Urothelium cell line (cell line): ENCODE data around the gene PRKN.
A peak's percentile ranks its signal among the peaks of the same experiment; 100 is the strongest.

Source experiments
- DNase-seq: peaks from one replicate; pipeline ENCODE4 v3.0.0; 2011; ENCODE audit warnings: low spot score, mixed read lengths
- FAIRE-seq: peaks from 2 replicates; lab custom pipeline; 2011; peaks lifted over from hg19 to GRCh38; lab: Jason Lieb, UNC

Gene PRKN

DNA sequence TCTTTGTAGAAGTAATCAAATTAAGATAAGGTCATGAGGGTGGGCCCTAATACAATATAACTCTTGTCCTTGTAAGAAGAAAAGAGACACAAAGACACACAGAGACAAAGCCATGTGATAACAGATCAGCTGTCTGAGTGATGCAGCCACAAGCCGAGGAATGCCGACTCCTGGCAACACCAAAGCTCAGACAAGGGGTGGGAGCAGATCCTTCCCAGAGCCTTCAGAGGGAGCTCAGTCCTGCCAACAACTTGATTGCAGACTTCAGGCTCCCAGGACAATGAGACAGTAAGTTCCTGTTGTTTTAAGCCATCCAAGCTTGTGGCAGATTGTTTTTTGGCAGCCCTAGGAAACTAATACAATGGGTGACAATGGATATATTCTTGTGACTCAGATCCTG is 1128.7 kb downstream of the PRKN start:
- FAIRE-seq: no peak
- no peak for DNase-seq

DNA sequence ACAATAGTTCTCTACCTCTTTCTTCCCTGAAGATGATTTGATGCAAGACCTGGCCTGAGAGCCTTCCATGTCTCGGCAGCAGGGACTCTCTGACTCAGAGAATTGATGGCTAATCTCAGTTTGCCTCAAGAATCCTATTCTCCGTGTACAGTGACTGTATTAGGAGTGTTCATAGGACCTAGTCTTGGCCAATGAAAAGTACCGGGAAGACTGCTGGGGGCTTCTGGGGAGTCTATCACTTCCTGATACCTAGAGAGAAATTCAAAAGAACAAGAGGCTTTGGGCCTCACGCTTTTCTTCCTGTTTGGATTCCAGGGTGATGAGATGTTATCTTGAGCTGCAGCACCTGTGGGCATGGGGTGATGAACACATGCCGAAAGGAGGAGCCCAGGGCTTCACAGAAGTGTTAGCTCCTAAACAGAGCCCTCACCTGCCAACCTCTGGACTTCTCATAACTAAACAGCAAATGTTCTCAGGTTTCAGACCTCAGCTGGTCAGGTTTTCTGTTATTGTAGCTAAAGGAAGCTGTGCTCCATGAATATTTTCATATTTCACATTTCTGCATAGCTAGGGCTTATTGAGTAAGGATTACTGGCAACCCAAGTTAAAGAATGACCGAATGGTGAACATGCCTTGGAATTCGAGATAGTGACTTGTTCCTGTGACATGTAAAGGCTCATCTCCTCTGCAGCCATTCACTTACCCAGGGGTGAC is 1130.6 kb downstream of the PRKN start:
- FAIRE-seq: no peak

DNA sequence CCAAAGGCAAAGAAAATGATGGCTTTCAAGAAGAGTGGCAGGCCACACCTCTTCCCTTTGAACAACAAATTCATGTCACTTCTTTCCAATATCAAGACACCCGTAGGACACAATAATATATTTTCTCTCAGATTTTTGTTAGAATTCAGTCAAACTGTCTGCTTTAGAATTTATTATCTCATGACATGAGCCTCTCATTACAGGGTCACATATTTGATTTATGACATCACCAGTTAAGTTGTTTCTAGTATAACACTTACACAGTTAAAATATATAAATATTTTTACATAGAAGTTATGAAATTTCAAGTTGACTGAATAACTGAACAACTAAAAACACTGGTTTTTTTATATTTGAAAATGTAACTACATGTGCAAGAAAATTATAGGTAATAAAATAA is 1133.2 kb downstream of the PRKN start:
- DNase-seq (no peak), FAIRE-seq (no peak)

More for the DNA sequence above, 1130.6 kb downstream of the PRKN start:
- DNase-seq: no peak

DNA sequence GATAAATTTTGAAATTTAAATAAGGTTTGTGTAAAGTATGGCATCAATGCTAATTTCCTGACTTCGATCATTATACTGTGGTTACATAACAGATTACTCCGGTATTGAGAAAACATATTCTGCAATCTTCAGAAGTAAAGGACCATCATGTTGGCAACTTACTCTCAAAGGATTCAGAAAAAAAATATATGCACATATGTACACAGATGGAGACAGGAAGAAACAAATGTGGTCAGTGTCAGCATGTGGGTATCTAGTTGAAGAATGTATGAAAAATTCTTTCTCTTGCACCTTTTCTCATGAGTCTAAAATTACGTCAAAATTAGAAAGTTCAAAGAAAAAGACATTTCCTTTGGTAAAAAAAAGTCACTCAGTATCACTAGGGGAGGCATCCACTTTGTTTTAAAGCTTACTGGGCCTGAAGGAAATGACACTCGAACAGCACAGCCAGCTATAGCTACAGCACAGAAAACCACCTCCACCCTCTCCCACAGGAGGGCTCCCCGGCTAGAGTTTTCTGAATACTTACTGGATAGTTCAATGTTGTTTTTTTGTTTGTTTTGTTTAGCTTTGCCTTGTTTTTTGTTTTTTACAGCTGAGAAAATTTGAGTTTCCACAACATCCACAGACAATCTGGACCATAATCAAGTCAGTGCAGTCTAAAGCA is 1136.5 kb downstream of the PRKN start:
- DNase-seq: no peak
- FAIRE-seq: no peak

DNA sequence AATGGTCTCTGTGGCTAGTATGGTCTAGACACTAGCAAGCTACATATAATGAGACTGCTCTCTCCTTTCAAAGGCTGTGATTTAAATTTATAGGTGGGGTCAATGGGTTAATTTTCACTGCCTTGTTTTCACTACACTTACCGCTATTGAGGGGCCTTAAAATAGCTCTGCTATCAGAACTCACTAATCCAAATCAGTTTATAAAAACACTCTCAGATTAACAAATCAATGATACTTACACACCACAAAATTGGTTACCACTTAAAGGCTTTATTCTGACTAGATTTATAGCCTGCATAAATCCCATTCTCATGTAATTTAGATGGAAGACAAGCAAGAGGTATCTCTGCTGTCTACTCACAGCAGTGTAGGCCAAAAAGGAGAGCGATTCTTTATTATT is 1140.7 kb downstream of the PRKN start:
- no peak for FAIRE-seq
- no peak for DNase-seq

DNA sequence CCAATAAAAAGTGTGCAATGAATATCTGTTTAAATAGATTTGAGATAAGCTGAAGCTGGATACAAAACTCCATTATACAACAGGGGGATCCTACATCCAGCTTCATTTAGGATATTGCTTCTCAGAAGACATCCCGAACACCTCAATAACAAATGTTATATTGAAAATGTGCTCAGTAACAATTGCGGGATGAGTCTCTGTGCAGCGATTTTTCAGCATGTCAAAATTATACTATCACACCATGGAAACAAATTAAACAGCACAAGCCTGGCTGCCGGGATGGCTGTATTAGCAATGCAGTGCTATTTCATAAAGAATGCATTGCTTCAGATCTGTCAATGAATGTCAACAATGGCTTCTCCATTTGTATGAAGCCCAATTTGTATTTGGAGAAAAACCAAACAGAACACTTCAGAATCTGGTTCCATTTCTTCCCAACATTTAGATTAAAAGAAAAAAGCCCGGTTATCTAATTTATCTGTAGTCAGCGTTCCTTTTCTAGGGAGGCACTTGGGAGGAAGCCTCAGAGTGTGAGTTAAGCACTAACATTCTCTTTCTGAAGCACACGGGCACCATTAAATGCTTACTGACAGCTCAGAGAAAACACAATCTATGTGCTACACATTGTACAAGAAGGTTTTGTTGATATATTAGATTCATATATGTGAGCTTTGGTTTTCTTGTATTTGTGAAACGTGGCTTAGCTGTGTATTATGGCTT is 1142.8 kb downstream of the PRKN start:
- no peak for FAIRE-seq
- DNase-seq: no peak

DNA sequence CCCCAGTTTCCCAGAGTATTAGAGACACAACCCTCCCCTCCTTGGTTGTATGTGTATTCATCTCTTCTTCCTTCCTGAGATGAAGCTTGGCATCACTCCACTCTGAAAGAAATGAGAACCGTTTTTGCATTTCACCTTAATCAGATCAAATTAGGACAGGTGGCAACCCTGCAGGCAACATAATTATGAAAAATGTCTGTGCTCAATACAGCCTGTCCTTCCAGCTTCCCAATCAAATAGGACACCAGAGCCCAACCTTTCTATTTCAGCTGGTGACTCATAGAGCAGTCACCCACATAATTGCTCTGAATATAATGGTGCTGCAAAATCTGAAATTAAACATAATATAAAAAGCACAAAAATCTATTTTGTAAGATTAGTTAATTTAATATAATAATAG is 1143.5 kb downstream of the PRKN start:
- DNase-seq: no peak
- FAIRE-seq: no peak

DNA sequence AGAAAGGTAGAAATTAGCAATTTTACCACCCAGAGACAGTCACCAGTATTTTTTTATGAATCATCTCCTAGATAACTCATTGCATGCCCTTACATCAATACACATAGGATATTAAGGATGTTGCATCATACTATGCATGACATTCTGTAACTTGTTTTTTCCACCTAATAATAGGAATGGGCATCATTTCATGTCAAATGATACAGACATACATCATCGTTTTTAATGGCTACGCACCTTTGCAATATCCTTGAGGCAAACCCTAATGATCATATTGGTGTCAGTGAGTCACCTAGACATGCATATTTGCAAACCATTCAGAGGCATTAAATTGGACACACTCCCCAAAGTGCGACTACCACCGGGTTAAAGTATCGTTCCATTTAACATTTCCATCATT is 1144.0 kb downstream of the PRKN start:
- DNase-seq: no peak
- no peak for FAIRE-seq

DNA sequence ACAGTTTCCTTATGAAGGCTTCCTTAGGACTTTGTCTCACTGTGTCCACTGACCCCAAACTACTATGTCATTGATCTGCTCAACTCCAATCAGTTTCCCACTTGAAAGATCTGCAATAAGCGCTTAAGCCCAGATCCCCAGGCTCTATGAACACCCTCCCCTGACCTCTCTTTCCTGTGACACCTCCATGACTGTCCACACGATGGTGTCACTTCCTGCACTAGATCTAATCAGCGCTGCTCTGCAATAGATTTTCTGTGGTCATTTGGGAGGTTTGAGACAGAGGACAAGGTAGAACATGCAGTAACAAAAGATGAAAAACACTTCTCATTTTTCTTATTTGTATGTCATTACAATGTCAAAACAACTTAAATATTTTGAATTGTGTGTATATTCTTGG is 1149.1 kb downstream of the PRKN start:
- FAIRE-seq (no peak), DNase-seq (no peak)

DNA sequence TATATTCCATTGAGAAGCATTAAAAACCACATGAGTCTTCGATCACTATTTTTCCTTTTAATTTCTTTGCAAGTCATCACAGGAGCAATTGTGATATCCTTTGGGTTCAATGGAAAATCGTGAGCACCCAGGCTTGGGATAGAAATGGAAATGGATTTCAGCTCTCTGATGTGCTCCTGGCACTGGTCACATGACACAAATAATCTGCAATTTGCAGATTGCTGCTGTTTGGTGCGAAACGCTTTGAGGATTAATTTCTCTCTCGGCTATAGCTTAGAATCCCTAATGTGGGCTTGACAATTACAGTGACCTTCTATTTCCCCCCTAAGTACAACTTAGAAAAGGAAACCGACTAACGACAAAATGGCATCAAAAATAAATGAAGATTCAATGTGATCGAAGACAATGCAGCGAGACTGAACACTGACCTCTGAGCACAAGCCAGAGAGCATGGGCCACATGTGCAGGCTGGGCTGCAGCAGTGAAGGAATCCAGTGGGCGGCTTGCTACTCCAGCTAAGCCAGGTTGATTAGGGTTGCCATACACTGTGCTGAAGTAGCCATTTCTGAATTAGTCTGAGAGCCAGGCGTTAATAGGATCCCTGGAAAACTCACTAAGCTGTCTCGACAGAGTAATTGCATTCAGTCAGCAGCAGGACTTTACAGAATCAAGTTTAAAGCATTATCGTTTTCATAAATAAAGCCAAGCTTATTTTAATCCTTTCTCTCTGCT is 1151.9 kb downstream of the PRKN start:
- DNase-seq (no peak), FAIRE-seq (no peak)

DNA sequence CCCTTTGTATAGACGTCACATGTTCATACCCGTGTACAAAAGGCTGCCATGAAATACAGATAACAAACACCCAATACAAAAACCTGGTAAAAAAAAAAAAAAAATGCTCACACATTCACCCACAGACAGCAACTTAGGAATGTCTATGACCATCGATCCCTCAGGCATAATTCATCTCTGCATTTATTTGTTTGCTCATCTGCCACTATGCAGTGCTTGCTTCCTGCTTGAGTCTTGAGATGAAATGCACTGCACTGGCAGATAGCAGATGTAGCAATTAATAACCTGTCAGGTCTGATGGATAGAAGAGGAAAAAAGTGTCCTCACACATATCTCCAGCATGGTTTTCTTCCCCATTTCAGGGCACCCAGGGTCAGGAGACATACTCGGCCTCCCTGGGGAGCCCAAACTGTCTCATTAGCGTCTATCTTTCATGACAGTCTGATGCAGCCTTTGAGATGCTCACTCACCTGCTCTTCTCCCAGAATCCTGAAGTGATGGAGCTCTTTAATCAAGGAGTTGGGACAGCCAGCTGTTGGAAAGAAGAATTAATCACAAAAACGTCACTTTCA is 1158.6 kb downstream of the PRKN start:
- no peak for FAIRE-seq
- DNase-seq: no peak

DNA sequence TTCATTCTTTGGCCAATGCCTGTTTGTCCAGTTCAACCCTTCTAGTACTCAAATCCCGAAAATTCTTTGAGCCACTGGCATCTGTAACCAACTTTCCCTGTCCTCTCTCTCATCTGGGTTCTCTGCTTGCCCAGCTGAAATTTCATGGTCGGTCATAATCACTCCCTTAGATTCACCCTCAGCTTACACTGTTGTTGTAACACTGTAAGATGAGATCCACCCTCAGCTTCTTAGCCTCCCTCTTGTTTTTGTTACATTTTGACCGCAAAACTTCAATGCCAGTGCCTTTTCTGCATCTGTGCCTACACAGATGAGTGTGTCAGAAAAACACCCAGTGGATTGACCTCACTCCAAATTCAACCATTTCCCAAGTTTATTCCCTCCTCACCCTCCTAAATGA is 1162.6 kb downstream of the PRKN start:
- FAIRE-seq: no peak
- no peak for DNase-seq

DNA sequence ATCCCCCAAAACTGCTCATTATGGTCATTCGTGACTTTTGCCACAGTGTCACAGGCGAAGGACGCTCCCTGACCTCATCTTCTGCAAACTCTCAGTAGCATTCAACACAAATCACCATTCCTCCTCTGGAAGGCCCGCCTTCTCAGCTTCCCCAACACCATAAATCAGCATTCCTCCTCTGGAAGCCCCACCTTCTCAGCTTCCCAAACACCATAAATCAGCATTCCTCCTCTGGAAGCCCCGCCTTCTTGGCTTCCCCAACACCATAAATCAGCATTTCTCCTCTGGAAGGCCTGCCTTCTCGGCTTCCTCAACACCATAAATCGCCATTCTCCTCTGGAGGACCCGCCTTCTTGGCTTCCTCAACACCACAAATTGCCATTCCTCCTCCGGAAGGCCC is 1165.7 kb downstream of the PRKN start:
- FAIRE-seq (no peak), DNase-seq (no peak)

DNA sequence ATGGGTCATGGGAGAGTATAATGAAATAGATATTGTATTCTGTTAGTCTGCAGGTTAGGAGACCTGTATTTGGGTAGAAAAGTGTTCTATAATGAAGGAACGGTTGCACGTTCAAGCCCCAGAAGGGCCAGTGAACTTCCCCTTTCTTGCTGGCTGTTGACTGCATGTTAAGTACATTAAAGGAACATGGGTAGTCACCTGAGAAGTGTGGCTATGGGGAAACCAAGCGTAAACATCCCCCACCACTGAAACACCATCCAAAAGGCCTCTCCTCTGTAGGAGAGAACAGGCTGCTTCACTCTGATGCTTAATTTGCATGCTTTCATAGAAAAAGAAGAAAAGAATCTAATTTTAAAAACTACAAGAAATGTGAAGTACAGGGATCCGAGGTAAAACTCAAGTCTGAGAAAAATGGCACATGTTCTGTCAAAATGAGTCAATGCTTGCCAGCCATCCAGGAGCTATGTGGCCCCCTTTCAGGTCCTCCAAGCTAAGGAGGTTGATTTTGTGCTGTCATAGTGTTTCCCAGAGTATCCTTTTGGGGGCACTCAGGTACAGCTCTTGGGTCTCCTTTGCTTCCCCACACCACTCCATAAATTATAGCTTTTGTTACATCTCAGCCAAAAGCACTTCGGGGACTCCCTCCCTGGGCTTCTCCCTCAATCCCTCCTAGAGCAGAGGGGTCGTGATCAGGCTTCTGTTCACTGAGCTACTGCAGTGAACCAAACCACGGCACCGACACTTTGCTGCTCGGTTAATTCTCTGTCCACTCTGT is 1170.0 kb downstream of the PRKN start:
- DNase-seq (no peak), FAIRE-seq (no peak)

DNA sequence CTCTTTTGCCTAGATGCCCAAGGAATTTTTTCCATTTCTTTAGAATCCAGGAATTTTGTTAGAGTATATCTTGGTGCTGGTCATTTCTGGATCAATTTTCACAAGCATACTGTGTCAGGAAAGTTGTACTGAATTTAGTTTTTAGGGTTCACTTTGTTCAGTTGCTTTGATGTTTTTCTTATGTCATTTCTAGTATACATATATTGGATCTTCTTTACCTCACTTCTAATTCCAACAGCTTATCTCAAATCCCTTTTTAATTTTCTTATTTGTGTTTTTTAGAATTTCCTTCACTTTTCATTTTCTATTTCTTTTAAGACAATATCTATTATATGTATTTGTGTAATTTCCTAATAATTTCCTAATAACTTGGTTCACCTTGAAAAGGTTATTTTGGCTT is 1172.7 kb downstream of the PRKN start:
- DNase-seq (no peak), FAIRE-seq (no peak)

DNA sequence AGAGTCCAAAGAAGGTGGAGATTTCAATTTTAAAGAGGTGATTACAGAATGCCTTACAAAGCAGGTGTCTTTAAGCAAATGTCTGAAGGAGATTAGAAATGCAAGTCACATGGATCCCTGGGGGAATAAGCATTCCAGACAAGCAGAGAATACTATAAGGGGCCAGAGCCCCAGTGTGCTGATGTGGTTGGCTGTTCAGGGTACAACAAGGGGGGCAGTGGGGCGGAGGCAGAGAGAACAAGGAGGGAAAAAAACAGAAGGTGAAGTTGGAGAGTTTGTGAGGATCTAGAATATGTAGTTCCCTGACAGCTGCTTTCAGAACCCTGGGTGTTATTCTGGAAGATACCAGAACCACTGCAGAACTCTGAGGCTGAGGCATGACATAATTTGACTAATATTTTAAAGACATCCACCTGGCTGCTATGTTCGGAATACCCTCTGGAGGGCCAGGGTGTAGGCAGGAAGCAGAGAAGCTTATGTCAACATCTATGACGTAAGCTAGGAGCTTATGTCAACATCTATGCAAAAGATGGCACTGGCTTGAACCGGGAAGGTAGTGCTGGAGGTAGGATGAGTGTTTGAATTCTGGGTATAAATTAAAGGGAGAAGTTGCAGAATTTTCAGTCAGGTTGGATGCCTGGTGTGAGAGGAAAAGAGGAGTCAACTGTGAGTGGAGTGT is 1177.5 kb downstream of the PRKN start:
- no peak for FAIRE-seq
- DNase-seq: peak; percentile 27

DNA sequence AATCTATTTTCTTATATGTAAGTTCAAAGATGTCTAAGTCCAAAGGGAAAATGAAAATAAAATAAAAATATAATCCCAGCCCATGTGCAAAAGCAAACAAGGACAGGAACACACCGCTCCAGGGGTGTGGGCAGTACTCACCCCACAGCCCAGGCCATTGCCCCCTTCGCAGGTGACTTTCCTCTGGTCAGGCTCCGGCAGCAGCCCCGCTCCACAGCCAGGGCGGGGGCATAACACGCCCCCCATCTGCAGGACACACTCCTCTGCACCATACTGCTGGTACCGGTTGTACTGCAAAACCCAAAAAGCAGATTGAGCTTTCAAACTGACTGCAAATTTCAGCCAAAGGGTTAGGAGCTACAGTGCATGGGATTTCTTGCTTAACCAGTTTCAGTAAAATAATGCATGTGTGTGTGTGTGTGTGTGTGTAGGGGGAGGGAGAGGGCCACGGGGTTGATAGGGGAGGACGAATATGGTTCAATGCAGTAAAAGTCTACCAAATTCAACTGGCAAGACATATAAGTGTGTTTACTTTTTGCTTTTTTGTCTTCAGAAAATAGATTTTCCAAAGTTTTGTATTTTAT is 1178.8 kb downstream of the PRKN start:
- FAIRE-seq: no peak
- no peak for DNase-seq

DNA sequence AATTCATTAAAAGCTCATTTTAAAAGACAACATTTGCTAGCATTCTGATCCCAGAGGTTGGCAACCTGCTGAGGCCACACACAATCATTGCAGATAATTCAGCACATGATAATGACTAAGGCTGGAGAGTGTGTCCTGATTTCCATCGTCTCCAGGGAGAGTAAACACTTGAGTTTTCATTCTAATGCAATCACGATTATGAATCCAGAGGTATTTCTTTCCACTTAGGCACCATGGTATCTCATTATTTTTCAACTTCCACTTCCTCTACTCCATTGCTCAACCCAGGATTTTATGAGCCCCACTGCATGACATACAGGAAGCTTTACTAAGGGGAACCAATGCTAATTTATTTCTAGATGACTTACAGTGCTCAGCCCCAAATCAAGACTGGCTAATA is 1179.9 kb downstream of the PRKN start:
- DNase-seq (no peak), FAIRE-seq (no peak)

DNA sequence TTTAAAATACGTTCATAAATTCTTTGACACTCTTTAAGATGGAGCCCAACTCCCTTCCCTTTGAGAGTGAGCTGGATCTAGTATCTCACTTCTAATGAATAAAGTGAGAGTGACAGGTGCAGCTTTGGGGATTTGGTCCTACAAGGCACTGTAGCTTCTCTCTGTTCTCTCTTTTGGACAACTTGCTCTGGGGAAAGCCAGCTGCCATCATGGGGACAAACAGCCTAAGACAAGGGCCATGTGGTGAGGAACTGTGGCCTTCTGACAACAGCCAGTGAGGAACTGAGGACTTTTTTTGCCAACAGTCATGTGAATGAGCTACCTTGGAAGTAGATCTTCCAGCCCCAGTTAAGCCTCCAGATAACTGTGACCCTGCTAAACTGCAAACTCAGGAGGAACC is 1180.9 kb downstream of the PRKN start:
- FAIRE-seq (no peak), DNase-seq (no peak)
